ENCODE data around the gene PPCS.

The PPCS gene

DNA sequence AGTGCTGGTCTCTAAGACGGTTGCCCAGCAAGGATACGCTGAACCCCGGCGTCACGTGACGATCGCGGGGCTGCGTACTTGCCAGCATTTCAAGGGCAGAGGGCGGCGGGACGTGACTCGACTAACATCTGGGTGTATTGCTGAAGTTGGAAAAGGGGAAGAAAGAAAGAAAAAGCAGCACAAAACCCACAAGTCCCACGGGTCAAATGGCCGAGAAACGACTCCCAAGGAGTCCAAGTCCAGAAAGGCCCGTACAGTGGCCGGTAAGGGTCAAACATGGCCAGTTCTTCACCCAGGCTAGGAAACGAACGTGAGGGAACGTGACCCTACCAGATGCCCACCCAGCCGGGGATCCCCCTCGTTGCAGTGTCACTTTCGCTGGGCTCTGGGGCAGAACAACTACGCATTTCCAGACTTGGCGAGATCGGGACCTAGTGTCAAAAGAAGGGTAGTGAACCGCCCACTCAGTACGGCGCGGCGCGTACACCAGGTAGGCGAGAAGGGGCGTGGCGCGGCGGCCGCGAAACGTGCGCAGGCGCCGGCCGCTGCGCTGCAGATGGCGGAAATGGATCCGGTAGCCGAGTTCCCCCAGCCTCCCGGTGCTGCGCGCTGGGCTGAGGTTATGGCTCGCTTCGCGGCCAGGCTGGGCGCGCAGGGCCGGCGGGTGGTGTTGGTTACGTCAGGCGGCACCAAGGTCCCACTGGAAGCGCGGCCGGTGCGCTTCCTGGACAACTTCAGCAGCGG, at the start of gene PPCS, which contains the start of gene ZMYND12:
Gene PPCS (plus strand): TSS at position 534 of the 744 bp plus-strand sequence. CDS start 23 bp downstream, at position 557.
Gene ZMYND12 (minus strand): TSS at position 13 of the 744 bp plus-strand sequence. CDS start 25 bp downstream, outside the sequence.
- in situ Hi-C loops (cut with HindIII; ENCODE audit: low sequenced_read_pairs): no loop called here

DNA sequence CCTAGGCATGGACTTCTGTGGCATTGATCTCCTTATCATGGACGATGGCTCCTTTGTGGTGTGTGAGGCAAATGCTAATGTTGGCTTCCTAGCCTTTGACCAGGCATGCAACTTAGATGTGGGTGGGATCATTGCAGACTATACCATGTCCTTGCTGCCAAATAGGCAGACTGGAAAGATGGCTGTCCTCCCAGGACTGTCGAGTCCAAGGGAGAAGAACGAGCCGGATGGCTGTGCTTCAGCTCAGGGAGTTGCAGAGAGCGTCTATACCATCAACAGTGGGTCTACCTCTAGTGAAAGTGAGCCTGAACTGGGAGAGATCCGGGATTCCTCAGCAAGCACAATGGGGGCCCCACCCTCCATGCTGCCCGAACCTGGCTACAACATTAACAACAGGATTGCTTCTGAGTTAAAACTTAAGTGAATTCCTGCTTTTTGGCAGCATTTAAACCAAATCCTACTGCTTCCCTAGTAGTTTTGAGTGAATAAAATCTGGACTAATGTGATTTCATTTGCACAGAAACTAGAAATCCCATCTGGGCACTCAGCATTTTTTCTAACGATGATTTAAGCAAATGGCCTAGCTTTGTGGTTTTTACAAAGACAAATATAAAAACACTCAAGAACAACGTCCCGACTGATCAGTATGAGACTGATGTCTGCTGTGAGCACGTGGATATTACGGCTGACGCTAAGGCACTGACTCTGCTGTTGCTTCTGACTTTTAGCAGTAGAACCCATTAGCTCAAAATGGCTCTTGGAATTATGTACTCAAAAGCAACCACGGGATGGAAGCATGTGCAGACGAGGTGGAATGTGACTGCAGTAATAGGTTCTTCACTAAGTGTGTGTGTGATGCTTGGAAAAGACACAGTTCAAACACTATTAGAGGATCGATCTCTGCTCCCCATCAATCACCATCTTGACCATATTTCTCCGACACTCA, 41.5 kb upstream of the PPCS start:
- in situ Hi-C loops (cut with HindIII; ENCODE audit: low sequenced_read_pairs): no loop called here

DNA sequence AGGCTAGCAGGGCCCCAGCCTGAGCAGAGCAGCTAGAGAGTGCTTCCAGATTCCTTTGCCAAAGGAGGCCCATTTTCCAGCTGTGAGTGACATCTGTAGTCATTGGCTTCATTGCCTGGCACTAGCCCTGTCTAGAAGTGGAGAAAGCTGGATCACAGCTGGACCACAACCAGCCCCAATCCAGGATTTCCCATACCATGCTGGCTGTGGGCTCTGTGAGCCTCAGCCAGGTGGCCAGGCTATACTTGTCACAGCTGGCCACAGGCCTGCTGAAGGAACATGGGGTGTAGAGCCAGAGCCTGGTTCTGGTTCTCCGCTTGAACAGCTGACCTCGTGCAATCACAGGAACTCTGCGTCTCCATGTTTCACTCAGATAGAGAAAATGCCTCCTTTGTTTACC, 39.2 kb upstream of the PPCS start:
- in situ Hi-C loops (cut with HindIII; ENCODE audit: low sequenced_read_pairs): no loop called here

DNA sequence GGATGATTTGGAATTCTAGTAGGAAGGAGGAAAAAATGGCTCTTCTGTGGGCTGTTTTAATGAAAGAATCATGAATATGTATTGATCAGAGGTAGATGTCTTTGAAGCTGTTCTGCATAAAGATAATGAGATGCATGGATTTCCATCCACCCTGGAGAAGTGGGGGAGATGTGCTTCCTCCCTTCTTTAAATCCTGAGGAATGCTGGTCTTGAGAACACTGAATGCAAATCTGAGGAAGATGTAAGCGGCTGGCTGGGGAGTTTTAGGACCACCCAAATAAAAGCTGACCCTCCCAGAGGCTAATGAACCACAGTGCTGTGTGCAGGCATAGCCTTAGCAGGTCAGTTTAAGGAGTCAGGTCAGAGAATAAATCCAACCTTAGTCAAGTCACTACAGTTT, 37.8 kb upstream of the PPCS start:
- in situ Hi-C loops (cut with HindIII; ENCODE audit: low sequenced_read_pairs): no loop called here

DNA sequence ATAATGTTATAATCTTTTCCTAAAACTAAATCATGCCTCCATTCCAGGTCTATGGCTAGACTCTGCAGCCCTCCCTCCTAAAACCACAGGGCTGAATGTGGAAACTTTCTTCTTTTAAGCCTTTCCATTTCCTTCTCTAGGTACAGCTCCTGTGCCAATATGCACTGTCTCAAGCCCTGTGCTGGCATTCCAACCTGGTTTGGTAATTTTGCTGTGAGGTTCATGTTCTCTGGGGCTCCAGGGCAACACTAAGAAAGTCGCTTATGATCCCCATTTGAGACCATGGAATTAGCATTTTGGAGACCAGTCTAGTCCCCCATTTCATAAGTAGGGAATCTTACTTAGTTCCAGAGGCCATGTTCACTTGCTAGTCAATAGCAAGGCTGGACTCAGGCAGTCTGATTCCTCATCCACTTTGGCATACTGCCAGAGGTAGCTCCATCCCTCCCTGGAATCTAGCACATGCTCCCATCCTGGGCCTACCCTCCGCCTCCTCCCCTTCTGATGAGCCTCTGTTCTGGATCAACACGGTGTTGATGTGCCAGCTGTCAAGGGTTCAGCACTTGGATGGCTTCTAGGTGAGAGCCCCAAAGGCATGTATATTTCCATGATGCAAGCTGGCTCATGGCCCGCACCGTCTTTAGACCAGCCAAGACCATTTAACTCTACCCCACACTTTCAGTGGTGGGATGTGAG, 37.1 kb upstream of the PPCS start:
- in situ Hi-C loops (cut with HindIII; ENCODE audit: low sequenced_read_pairs): no loop called here

DNA sequence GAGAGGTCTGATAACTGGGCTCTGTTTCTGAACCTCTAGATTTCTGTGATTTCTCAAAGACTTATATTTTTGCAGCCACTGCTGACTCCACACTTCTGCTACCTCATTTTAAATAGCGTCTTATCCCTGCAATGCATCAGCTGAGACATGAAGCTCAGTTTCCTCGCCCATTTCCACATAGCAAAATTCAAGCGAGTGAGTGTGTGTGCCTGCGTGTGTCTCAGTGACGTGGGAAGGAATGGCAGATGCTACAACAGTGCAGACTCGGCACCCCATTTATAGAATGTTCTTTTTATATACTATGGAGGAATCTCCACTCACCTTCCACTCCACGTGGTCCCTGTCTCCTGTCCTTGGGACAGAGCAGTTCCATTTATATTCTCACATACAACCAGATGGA, 36.2 kb upstream of the PPCS start:
- in situ Hi-C loops (cut with HindIII; ENCODE audit: low sequenced_read_pairs): no loop called here

DNA sequence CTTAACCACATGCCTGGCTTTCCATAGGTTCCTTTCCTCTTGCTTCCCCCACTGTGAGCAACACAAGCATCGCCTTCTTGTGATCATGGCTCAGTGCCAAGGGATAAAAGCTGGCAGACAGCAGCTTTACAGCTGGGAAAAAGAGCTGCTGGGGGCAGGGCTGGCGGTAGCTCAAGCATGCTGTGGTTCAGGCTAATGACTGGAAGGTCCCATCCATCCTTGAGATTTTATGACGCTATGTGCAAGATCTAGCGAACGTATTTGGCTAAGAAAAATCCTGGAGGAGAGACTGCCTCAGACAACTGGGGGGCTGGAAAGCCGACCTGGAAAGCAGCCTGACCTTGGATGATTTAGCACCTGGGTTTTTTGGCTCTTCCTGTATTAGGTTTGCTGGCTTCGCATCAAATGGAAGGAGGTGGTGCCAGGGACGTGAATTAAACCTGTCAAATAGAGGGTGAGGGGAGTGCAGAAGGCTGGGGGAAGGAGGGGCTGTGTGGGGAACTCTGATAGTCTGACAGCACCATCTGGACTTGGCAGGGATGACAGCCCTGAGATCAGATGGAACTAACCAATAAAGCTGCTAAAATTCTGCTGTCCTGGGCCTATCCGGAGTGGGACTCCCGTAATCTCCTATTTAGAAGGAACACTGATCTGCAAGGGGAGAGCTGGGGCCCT, 35.3 kb upstream of the PPCS start:
- in situ Hi-C loops (cut with HindIII; ENCODE audit: low sequenced_read_pairs): no loop called here

DNA sequence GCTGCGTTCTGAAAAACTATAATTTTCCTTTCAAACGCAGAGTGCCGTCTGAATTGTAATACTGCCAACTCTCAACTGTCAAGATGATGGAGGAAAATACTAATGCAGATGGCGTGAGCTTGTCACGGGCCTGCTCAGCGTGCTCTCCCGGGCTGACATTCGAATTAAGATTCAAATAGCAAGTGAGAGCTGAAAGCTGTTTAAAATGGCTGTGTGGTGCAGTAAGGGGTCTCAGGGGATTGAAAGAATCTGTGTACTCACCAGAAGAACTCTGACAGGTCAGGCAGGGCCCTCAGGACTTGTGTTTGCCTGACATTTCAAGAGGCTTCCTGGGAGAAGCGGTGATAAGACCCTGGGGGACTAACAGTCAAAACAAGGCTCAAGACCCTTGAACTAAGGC, 33.6 kb upstream of the PPCS start:
- in situ Hi-C loops (cut with HindIII; ENCODE audit: low sequenced_read_pairs): no loop called here

DNA sequence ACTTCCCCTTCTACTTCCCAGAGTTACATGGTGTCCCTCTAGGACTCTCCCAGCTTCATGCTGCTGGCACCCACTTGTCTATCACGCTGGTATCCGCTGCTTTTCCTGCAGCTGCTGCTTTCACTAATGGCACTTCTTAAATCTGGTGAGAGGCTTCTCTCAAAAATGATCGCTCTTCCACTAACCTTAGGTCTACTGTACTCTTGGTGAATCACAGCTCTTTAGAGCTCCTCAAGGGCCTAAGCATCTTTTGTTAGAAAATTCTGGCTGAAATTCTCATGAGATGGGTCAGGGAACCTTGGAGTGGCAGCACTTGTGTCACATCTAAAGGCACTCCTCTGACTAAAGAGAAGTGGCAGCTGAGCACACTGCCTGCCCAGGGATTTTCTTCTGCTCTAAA, 32.7 kb upstream of the PPCS start:
- in situ Hi-C loops (cut with HindIII; ENCODE audit: low sequenced_read_pairs): no loop called here

DNA sequence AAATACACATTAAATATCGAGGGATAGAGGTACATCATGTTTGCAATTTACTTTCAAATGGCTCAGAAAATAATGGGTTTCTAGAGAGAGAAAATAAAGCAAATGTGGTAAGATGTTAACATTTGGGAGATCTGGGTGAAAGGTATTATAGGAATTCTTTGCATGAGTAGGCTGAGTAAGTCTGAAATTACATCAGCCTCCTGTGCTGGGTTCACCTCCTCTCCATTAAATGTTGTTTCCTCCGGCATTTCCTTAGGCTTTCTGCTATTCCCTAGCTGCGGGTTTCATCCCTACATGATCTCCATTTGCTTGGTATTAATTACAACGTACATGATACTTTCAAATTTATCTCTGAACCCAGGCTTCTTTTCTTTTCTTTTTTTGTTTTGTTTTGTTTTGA, 32.1 kb upstream of the PPCS start:
- in situ Hi-C loops (cut with HindIII; ENCODE audit: low sequenced_read_pairs): no loop called here

DNA sequence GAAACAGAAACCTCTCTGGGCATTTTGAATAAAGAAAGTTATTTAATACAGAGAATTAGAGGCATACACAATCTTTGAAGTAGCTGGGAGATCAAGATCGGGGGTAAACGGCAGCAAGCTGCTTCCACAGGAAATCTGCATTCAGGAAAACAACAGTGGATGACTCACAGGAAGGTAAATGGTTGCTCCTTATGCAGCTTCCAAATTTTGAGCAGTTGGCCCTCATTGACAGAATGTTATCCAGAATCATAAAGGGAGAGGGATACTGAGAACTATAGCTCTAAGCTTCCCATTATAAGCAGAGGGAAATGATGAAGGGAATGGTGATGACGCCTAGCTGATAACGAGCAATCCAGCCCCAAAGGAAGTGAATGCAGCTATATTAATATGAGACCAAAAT, 29.1 kb upstream of the PPCS start:
- in situ Hi-C loops (cut with HindIII; ENCODE audit: low sequenced_read_pairs): no loop called here

DNA sequence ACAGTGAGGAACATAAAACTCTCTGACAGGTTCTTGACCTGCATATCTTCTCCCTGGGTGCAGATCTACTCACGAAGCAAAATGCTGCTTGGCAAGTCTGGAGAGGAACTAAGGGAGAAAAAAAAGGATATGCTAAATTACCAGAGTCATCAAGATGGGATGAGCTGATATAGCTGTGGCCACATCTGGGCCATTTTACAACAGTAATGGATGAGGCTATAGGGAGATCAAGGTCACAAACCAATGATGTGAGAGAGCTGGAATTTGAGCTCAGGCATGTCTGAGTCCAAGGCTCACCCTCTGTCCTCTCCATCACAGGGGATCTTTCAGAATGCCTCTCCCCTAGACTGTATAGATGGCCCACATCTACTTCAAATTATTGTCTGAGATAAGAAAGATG, 26.7 kb upstream of the PPCS start:
- in situ Hi-C loops (cut with HindIII; ENCODE audit: low sequenced_read_pairs): no loop called here

DNA sequence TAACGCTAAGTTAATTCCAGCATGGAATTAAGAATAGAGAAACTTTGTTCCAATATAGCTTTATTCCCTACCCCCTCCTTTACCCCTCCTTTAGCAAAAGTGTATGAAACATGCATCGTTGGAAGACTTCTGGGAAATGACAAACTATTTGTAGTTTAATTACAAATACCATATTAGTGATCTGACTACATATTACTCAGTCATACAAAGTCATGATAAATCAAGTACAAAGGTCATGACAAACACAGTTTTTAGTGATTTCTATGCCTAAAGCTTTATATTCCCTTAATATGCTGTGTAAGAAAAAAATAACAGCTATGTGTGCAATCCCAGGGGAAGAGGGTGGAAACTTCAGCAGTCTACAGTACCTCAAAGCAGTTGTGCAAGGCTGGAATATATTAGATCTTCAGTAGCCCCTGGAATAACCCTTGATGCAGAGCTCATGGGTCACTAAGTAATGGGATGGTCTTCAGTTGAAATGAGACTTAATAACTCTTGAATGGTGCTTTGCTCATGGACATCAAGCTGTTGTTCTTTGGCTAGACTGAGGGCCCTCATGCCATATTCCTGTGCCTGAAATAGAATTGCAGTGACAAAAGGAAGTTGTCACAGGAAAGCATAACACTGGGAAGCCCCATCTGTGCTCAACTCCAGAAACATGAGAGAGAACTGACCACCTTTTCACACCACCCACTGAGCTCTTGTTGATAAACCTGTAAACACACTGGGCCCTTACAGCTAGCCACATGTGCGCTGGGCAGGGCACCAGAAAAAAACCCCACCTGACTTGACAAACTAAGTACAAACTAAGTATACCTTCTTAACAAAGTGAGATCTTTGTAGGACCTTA, 25.8 kb upstream of the PPCS start:
- in situ Hi-C loops (cut with HindIII; ENCODE audit: low sequenced_read_pairs): no loop called here

DNA sequence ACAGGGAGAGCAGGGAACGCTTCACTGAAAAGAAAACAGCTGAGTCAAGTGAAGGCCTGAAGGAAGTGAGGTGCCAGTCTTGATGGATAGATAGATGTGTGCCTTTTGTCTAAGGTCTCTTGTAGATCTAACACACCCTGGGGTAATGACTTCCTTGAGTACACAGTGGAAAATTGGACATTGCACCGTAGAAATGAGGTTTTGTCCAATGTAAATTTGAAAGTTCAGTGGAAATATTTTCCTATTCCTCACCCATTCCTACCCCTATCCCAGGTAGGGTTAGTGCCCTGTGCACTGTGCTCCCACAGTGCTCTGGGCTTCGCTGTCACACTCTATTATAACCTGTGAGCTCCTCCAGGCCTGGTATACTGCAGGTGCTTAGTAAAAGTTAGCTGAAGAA, 24.8 kb upstream of the PPCS start:
- in situ Hi-C loops (cut with HindIII; ENCODE audit: low sequenced_read_pairs): no loop called here

DNA sequence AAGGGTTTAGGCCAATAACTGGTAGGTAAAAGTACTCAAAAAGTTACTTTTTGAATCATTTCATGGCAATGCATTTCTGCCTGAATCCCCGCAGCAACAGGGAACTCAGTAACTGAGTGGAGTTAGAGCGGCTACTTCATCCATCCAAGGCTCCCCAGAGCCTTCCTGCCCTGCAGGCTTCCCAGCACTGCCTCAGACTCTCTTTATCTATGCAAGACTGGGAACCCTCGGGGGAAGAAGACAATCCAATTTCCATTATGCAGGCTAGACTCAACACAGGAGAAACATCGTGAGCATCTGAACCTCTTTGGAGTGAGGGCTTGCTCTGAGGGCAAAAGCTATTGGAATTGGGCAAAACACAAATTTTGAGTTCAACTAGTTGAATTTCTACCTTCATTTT, 23.6 kb upstream of the PPCS start:
- in situ Hi-C loops (cut with HindIII; ENCODE audit: low sequenced_read_pairs): no loop called here

DNA sequence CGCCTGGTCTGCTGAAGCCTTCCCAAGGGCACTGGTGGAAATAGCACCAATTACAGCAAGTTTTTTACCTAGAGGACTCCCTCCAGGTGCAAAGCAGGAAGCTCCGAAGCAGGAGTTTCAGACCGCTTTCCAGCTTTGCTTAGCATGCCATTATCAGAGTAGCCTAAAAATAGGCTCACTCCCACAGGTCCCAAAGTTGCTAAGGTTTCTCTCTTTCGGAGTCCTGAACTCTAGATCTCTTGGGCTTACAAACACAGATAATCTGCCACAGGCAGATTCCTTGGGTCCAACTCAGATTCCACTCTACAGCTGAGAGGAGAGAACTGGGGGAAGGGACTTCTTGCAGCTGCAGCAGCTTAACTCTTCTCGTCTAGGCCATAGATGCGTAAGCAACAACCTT, 23.0 kb upstream of the PPCS start:
- in situ Hi-C loops (cut with HindIII; ENCODE audit: low sequenced_read_pairs): no loop called here

DNA sequence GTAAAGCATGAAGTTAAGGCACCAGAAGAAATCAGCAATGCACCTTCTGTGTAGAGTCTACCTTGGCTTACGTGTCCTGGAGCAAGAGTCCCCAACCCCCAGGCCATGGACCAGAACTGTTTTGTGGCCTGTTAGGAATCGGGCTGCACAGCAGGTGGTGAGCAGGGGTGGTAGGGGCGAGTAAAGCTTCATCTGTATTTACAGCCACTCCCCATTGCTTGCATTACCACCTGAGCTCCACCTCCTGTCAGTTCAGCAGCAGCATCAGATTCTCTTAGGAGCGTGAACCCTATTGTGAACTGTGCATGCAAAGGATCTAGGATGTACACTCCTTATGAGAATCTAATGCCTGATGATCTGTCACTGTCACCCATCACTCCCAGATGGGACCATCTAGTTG, 22.0 kb upstream of the PPCS start:
- in situ Hi-C loops (cut with HindIII; ENCODE audit: low sequenced_read_pairs): no loop called here

DNA sequence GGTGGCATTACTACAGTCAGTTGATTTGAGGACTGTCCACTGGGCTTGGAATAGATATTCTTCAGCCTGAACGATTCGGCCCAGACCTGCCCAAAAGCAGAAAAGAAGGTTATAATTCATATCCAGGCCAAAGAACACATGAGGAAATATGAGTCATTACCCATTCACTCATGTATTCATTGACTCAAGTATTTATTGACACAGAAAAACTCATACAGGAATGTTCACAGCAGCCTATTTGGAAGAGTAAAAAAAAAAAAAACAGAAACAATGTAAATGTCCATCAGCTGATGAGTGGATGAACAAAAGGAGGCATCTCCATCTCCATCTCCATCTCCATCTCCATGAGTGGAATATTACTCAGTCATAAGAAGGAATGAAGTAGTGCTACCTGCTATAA, 16.4 kb upstream of the PPCS start:
- in situ Hi-C loops (cut with HindIII; ENCODE audit: low sequenced_read_pairs): loop anchor here (5.0 kb wide), 1 partner anchor 48 kb away; no protein-coding TSS in a partner anchor

DNA sequence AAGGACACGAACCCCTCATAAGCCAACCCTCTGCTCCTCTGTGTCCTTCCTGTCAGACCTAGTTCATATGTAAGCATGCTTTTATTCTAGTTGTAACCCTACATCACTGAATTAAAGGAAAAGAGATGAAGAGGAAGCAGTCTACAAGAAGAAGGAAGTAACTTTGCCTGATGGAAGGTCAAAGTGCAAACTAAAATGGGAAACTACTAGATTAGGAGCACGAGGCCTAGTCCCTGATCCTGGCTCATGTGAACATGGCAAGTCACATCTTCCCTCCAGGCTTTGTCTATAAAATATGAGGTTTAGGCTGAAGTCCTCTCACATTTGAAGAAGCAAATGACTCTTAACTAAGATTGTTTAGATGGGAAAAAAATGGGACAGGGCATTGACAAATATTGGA, 13.7 kb upstream of the PPCS start:
- in situ Hi-C loops (cut with HindIII; ENCODE audit: low sequenced_read_pairs): loop anchor here (5.0 kb wide), 1 partner anchor 50 kb away; no protein-coding TSS in a partner anchor

DNA sequence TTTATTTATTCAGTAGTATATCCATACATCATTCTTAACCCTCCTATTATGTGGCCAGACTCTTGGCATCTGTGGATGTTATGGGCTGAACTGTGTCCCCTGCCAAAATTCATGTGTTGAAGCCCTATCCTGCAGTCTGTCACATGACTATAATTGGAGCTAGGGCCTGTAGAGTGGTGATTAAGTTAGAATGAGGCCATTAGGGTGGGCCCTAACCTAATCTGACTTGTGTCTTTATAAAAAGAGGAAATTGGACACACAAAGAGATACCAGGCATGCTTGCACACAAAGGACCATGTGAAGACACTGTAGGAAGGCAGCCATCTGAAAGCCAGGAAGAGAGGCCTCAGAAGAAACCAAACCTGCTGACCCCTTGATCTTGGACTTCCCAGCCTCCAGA, 7.1 kb upstream of the PPCS start:
- in situ Hi-C loops (cut with HindIII; ENCODE audit: low sequenced_read_pairs): no loop called here

All from endothelial cell of hepatic sinusoid (primary cell).